ENCODE measurements around the gene SLC9A6. TPM values are rescaled to one million over a fixed set of nuclear protein-coding genes. Genes with fewer than 3 reads are reported as not detected.

The SLC9A6 gene
- total and polyA plus RNA-seq, 2 of the 13 experiments (the other 11 are each of a cell fraction or from before 2014, with no cell fraction given), result 3.9 to 8.0 TPM

DNA sequence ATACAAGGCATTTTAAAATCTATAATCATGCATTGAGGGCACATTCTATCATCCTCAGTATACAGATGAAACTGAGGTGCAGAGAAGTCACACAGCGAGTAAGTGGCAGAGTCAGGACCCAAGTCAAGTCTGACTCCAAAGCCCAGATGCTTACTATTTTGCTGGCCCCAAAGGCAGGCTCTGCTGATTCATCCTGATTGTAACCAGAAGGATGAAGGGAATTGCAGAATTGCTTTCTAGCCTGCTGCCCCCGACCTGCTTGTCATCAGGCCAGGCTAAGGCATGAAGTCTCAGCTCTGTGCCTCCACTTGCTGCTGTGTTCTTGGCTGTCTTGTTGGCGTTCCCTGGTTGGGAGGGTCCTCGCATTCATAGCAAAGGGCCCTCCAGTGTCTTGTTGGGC, 62.7 kb downstream of the SLC9A6 start:
- Histone ChIP-seq H4K20me1 (ENCODE audit: insufficient read depth, low read length) (no peaks in the 10 kb centered on the region), H3K27ac (ENCODE audit: extremely low read length, insufficient read depth, low read length) (no peak overlapping the region), H3K4me3 (replicated peaks in 1 of 3; ENCODE audit: insufficient read depth in 1 of 3, low read depth in 2 of 3, low read length in 3 of 3) (no peak overlapping the region), H3K9me3 (ENCODE audit: low read length) (no peaks in the 10 kb centered on the region), H2AFZ (ENCODE audit: low read length) (no peak overlapping the region), H3K27me3 (ENCODE audit: control insufficient read depth in 1 of 2, insufficient read depth in 2 of 2, low read length in 2 of 2) (no peaks in the 10 kb centered on the region), H3K36me3 (replicated peaks in 1 of 2; ENCODE audit: control insufficient read depth in 1 of 2, insufficient read depth in 2 of 2, low read length in 2 of 2) (no peaks in the 10 kb centered on the region), H3K9ac (ENCODE audit: insufficient read depth, low read depth, low read length) (no peak overlapping the region), H3K4me1 (ENCODE audit: insufficient read depth, low read length) (no peaks in the 10 kb centered on the region), H3K4me2 (ENCODE audit: low read depth, low read length) (no peak overlapping the region), H3K79me2 (ENCODE audit: insufficient read depth, low read length) (no peaks in the 10 kb centered on the region)
- CTCF ChIA-PET (ENCODE audit: low intra/inter-chr PET ratio, low total read pairs), result no interaction called here
- POLR2A ChIA-PET, result no interaction called here
- intact Hi-C loops (cut with micrococcal nuclease; ENCODE audit: unreplicated experiment), result no loop called here
- ATAC-seq (no peak), FAIRE-seq (no peak), DNase-seq (ENCODE audit: low spot score) (no peak)
- no TSS peak for BruUV-seq (replicated peaks)
- no peak for TF ChIP-seq ZNF777 (CRISPR knock-in tag; IDR thresholded peaks at IDR 0.05)
- 100% methylated on average over 1 of the region's 4 CpGs for WGBS (ENCODE audit: low lambda C conversion rate)
- in situ Hi-C loops (cut with HindIII; ENCODE audit: extremely low pct_ligation_motif_present, low pct_unique_long_range_greater_than_20kb), result no loop called here

GRCh38 chrX:136048446-136048845, 63.2 kb downstream of the SLC9A6 start:
- Histone ChIP-seq H3K9ac (ENCODE audit: insufficient read depth, low read depth, low read length) (no peak overlapping the region), H3K4me3 (replicated peaks in 1 of 3; ENCODE audit: insufficient read depth in 1 of 3, low read depth in 2 of 3, low read length in 3 of 3) (no peak overlapping the region), H3K36me3 (replicated peaks in 1 of 2; ENCODE audit: control insufficient read depth in 1 of 2, insufficient read depth in 2 of 2, low read length in 2 of 2) (no peaks in the 10 kb centered on the region), H3K79me2 (ENCODE audit: insufficient read depth, low read length) (no peaks in the 10 kb centered on the region), H3K4me1 (ENCODE audit: insufficient read depth, low read length) (no peaks in the 10 kb centered on the region), H4K20me1 (ENCODE audit: insufficient read depth, low read length) (no peaks in the 10 kb centered on the region), H3K27ac (ENCODE audit: extremely low read length, insufficient read depth, low read length) (no peak overlapping the region), H3K9me3 (ENCODE audit: low read length) (no peaks in the 10 kb centered on the region), H2AFZ (ENCODE audit: low read length) (no peak overlapping the region), H3K4me2 (ENCODE audit: low read depth, low read length) (no peak overlapping the region), H3K27me3 (ENCODE audit: control insufficient read depth in 1 of 2, insufficient read depth in 2 of 2, low read length in 2 of 2) (no peaks in the 10 kb centered on the region)
- ATAC-seq, result no peak
- in situ Hi-C loops (cut with HindIII; ENCODE audit: extremely low pct_ligation_motif_present, low pct_unique_long_range_greater_than_20kb) (no loop called here), intact Hi-C loops (cut with micrococcal nuclease; ENCODE audit: unreplicated experiment) (no loop called here)
- no TSS peak for BruUV-seq (replicated peaks)
- no peak for FAIRE-seq
- 20% methylated on average over 1 of the region's 1 CpG for WGBS (ENCODE audit: low lambda C conversion rate)
- ChIA-PET POLR2A (no interaction called here), CTCF (ENCODE audit: low intra/inter-chr PET ratio, low total read pairs) (no interaction called here)
- DNase-seq (ENCODE audit: low spot score), result no peak
- no peak for TF ChIP-seq TARDBP (CRISPR knock-in tag; IDR thresholded peaks at IDR 0.05)
- no peak for TF ChIP-seq JUNB (CRISPR knock-in tag; IDR thresholded peaks at IDR 0.05; ENCODE audit: borderline replicate concordance)
- TF ChIP-seq SNAI1 (CRISPR knock-in tag; IDR thresholded peaks at IDR 0.05; ENCODE audit: borderline replicate concordance), result no peak
- TF ChIP-seq RELA (CRISPR knock-in tag; IDR thresholded peaks at IDR 0.05), result no peak
- TF ChIP-seq HDAC6 (IDR thresholded peaks at IDR 0.05; ENCODE audit: low read depth, low read length), result no peak
- no peak for TF ChIP-seq MIER3 (CRISPR knock-in tag; IDR thresholded peaks at IDR 0.05; ENCODE audit: borderline replicate concordance)
- no peak for TF ChIP-seq GATA4 (IDR thresholded peaks at IDR 0.05; ENCODE audit: borderline replicate concordance, low read depth)
- TF ChIP-seq, protein P1, sequence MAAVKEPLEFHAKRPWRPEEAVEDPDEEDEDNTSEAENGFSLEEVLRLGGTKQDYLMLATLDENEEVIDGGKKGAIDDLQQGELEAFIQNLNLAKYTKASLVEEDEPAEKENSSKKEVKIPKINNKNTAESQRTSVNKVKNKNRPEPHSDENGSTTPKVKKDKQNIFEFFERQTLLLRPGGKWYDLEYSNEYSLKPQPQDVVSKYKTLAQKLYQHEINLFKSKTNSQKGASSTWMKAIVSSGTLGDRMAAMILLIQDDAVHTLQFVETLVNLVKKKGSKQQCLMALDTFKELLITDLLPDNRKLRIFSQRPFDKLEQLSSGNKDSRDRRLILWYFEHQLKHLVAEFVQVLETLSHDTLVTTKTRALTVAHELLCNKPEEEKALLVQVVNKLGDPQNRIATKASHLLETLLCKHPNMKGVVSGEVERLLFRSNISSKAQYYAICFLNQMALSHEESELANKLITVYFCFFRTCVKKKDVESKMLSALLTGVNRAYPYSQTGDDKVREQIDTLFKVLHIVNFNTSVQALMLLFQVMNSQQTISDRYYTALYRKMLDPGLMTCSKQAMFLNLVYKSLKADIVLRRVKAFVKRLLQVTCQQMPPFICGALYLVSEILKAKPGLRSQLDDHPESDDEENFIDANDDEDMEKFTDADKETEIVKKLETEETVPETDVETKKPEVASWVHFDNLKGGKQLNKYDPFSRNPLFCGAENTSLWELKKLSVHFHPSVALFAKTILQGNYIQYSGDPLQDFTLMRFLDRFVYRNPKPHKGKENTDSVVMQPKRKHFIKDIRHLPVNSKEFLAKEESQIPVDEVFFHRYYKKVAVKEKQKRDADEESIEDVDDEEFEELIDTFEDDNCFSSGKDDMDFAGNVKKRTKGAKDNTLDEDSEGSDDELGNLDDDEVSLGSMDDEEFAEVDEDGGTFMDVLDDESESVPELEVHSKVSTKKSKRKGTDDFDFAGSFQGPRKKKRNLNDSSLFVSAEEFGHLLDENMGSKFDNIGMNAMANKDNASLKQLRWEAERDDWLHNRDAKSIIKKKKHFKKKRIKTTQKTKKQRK (IDR thresholded peaks at IDR 0.05; ENCODE audit: low read length), result no peak
- TF ChIP-seq NR2F1 (CRISPR knock-in tag; IDR thresholded peaks at IDR 0.05), result no peak
- no peak for TF ChIP-seq BRF2 (CRISPR knock-in tag; IDR thresholded peaks at IDR 0.05)
- TF ChIP-seq PREB (CRISPR knock-in tag; IDR thresholded peaks at IDR 0.05), result no peak
- TF ChIP-seq ZNF101 (CRISPR knock-in tag; IDR thresholded peaks at IDR 0.05; ENCODE audit: borderline replicate concordance, low read depth), result no peak
- TF ChIP-seq ISL2 (CRISPR knock-in tag; IDR thresholded peaks at IDR 0.05), result no peak
- TF ChIP-seq NR3C1 (CRISPR knock-in tag; IDR thresholded peaks at IDR 0.05), result no peak
